Cardiac muscle cell (in vitro differentiated cells and primary cell): ENCODE measurements around the gene TARP.

ENCODE experiments used
- DNase-seq, 2 donors: peaks; one replicate each; pipeline versions ENCODE4 v3.0.0 to v3.0.0-alpha.2; 2010 to 2017; ENCODE audit warnings: low read depth in 1 of 2, low spot score in 1 of 2
- H3K27ac ChIP-seq: fragments of 200-600 bp; sonication (generic); 2 replicates; pipeline ENCODE4 v1.5.1; 2016
- H3K27me3 ChIP-seq: fragments of 200-600 bp; sonication (generic); 2 replicates; pipeline ENCODE4 v1.6.0; 2016; ENCODE audit warnings: control low read depth
- H3K36me3 ChIP-seq: fragments of 200-600 bp; sonication (generic); 2 replicates; pipeline ENCODE4 v1.5.1; 2016; ENCODE audit warnings: control low read depth
- H3K4me1 ChIP-seq: fragments of 200-600 bp; sonication (generic); 2 replicates; pipeline ENCODE4 v1.8.1; 2017; ENCODE audit warnings: low read depth, mild to moderate bottlenecking, mixed run types
- H3K4me3 ChIP-seq: fragments of 200-600 bp; sonication (generic); 2 replicates; pipeline ENCODE4 v1.5.1; 2016; ENCODE audit warnings: mild to moderate bottlenecking
- H3K9me3 ChIP-seq: fragments of 200-600 bp; sonication (generic); 2 replicates; pipeline ENCODE4 v1.5.1; 2017; ENCODE audit warnings: low read depth, mild to moderate bottlenecking, control low read depth
- TF ChIP-seq, protein P1 (sequence below): IDR thresholded peaks from 2 replicates; pipeline ENCODE4 v1.5.1; 2012; ENCODE audit warnings: low read depth, mild to moderate bottlenecking, low read length

TARP gene

DNA sequence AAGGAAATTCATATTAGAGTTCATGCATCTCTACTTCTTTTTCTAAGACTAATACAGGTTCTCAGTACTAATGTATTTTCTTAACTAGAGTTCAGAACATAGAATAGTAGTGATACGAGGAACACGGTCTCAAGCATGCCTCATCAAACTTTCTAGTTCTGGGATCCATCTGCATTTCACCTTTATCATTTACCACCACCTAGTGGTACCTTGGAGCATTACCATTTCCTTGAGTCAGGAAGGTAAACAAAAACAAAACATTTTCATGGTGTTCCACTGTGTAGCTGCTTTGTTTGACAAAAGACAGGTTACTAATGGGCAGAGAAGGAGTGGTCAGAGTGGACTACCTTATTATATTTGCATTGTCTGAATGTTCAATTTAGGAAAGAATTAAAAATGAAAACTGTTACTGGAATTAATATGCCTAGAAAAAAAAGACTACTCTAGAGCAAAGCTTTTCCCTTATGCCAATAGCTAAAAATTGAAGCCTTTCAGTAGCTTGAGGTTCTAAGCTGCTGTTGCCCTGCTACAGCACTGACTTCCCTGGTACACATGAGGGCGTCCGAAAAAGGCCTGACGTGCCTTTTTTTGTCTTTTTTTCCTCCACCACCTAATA, 50.8 kb downstream of the TARP start:
- TF ChIP-seq, protein P1, sequence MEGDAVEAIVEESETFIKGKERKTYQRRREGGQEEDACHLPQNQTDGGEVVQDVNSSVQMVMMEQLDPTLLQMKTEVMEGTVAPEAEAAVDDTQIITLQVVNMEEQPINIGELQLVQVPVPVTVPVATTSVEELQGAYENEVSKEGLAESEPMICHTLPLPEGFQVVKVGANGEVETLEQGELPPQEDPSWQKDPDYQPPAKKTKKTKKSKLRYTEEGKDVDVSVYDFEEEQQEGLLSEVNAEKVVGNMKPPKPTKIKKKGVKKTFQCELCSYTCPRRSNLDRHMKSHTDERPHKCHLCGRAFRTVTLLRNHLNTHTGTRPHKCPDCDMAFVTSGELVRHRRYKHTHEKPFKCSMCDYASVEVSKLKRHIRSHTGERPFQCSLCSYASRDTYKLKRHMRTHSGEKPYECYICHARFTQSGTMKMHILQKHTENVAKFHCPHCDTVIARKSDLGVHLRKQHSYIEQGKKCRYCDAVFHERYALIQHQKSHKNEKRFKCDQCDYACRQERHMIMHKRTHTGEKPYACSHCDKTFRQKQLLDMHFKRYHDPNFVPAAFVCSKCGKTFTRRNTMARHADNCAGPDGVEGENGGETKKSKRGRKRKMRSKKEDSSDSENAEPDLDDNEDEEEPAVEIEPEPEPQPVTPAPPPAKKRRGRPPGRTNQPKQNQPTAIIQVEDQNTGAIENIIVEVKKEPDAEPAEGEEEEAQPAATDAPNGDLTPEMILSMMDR: peak; percentile 75
- Histone ChIP-seq H3K4me3 (no peak overlapping the region), H3K27ac (no peak overlapping the region), H3K9me3 (no peaks in the 10 kb centered on the region), H3K4me1 (peaks cover 5% of the 10 kb centered on the region), H3K27me3 (no peaks in the 10 kb centered on the region), H3K36me3 (peaks cover 39% of the 10 kb centered on the region)
- DNase-seq: peak; percentile 58 to 72

DNA sequence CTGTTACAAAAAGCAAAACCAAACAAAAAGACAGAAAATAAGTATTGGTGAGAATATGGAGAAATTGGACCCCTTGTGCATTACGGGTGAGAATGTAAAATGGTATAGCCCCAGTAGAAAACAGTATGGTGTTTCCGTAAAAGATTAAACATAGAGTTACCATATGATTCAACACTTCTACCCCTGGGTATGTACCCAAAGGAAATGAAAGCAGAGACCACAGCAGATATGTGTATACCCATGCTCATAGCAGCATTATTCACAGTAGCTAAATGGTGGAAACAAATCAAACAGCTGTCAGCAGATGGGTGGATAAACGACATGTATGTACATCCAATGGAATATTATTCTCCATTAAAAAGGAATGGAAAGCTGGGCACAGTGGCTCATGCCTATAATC, 53.0 kb downstream of the TARP start:
- no peak for DNase-seq
- Histone ChIP-seq H3K4me1 (no peaks in the 10 kb centered on the region), H3K4me3 (no peak overlapping the region), H3K27ac (no peak overlapping the region), H3K27me3 (no peaks in the 10 kb centered on the region), H3K36me3 (peaks cover 46% of the 10 kb centered on the region), H3K9me3 (no peaks in the 10 kb centered on the region)
- TF ChIP-seq, protein P1: no peak

DNA sequence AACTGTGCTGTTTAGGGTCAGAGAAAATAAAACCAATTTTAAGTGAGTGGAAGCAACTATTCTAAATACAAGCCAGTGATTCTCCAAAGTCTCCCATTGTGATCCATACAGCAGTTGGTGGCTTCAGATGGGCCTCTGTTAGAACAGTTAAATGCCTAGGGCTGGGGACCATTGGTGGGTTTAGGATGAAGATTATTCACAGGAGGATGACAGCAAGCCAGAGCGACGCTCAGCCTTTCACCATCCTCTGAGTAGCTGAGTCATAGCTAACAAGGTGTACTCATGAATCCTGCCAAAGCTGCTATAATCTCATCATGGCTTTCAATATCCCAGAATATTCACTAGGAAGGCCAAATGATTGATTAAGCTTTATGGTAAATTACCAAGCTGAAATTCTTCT, 55.8 kb downstream of the TARP start:
- H3K36me3 ChIP-seq: peaks cover 46% of the 10 kb centered on the region
- TF ChIP-seq, protein P1: no peak

DNA sequence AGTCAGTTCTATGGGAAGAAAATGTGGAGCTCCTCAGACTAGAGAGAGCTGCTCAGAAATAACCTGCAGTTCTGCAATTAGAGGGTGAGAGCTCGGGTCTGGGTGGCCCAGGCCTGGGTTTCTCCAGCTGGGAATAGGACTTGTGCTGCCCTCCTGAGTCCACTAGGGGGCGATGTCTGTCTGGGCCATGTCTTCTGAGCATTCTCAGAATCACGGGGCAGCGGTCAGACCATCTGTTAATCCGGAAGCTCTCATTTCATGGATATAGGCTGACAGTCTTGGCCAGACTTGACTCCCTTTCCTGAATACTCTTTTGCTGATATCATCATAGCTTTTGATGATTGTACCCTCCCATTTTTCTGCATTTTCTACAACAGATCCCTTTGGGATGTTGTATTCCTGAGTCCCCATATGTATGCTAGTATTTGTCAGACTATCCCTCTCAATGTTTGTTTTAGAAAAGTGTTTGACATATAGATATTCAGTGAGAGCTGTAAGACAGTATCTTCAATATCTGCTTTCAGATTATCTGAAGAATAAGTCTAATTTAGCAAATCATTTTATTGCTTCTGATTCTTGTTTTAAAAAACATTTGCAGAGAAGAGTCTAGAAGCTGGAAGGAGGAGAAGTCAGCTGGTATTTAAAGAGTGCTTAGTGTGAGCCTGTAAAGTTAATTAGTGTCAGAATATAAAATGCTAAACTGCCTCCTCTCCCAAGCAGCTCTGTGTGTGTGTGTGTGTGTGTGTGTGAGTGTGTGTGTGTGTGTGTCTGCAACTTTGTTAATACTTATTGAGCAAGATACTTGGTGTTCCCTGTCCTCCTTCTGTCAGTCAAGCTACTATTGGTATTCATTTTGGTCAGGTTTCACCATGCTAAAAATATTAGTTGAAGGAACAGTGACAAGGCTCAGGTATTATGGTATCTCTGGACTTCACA, 57.4 kb downstream of the TARP start:
- DNase-seq: peak; percentile 83 to 95
- Histone ChIP-seq H3K4me3 (no peak overlapping the region), H3K27ac (peak overlapping the region; percentile 25)

More for the DNA sequence above, 55.8 kb downstream of the TARP start:
- Histone ChIP-seq H3K27ac (no peak overlapping the region), H3K27me3 (no peaks in the 10 kb centered on the region), H3K4me3 (no peak overlapping the region), H3K9me3 (no peaks in the 10 kb centered on the region), H3K4me1 (no peaks in the 10 kb centered on the region)
- DNase-seq: no peak

DNA sequence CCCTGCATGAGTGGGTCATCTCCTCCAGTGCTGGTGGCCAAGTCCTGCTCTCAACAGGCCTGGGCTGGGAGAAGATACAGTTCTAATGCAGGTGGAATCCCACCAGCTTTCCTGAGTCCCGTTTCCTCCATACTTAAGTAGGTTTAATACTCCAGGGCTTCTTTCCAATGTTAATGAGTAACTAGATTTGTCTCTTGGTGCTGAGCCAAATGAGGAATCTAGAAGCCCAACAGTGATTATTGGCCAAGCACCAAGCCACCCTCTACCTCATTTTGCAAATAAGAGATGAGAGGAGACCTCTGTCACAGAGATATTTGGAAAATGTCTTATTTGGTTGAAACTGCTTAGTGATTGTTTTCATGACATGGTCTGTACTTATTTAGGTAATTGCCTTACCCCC, 58.3 kb downstream of the TARP start:
- H3K9me3 ChIP-seq: no peaks in the 10 kb centered on the region
- H3K4me1 ChIP-seq: no peaks in the 10 kb centered on the region
- H3K4me3 ChIP-seq: no peak overlapping the region
- no peaks in the 10 kb centered on the region for H3K27me3 ChIP-seq
- peak in 1 of 2 donors; percentile 25 for DNase-seq
- peaks cover 33% of the 10 kb centered on the region for H3K36me3 ChIP-seq
- TF ChIP-seq, protein P1: no peak
- peak overlapping the region; percentile 25 for H3K27ac ChIP-seq

More for the DNA sequence above, 57.4 kb downstream of the TARP start:
- Histone ChIP-seq H3K4me1 (no peaks in the 10 kb centered on the region), H3K36me3 (peaks cover 42% of the 10 kb centered on the region), H3K9me3 (no peaks in the 10 kb centered on the region), H3K27me3 (no peaks in the 10 kb centered on the region)
- TF ChIP-seq, protein P1: peak; percentile 99
